HG02623 (cell line): Measurements from ENCODE around the gene UCKL1.

Experiments used
- ATAC-seq: cut with Tn5 transposase; IDR thresholded peaks from one replicate; pipeline ENCODE4 v1.9.1; 2021; ENCODE audit warnings: moderate library complexity; ENCODE audit not compliant: unreplicated experiment

The UCKL1 gene

DNA sequence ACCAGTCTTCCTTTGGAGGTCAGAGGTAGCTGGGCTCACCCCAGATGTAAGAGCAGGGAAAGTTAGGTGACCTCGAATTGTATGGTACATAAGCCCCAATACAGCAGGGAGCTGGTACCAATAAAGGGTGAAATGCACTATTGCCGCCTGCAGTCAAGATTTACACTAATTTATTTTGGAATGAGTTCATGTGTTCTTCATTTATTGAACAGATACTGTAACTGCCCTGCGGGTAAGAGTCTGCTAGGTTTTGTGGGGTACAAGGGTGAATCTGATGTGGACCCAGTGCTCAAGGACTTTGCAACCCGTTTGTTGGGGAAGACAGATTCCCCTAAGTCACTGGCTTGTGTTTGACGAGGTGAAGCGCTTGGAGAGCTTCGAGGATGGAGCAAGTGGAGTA is 63.8 kb downstream of the UCKL1 start:
- ATAC-seq: no peak

DNA sequence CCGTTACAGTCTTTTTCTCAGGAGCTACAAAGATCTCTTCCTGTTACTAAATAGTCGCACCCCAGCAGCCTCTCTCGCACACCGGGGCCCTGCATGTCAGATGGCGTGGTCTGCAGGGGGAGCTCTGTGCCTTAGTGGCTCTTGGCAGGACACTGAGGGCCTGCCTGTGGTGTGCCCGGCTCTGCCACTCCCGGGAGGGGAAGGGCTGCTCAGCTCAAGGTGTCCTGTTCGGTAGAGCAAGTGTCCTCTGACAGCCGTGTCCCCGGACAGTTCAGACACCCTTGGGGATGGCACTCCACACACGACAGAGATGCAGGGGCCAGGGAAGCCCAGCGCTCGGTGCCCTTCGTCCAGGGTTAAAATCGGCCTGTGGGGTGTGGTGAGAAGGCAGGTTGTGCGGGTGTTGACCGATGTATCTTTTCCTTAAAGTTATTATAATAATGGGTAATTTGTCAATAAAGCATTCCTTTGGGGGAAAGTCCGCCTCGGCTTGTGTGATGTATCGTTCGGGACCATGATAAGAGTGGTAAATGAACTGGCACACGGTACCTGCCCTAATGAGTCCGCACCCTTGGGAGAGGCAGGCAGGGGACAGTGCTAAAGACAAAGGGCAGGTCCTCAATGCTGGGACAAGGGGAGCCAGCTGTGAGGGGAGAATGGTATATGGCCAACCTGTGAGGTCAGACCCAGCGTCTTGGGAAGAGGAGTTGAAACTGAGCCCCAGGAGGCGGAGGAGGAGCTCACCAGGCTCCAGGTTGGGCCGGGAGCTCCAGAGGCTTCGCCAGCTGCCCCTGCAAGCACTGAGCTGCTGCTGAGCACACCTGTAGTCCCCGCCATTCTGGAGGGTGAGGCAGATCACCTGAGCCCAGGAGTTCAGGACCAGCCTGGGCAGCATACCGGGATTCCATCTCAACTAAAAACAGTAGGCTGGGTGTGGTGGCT is 64.9 kb downstream of the UCKL1 start:
- ATAC-seq: no peak

DNA sequence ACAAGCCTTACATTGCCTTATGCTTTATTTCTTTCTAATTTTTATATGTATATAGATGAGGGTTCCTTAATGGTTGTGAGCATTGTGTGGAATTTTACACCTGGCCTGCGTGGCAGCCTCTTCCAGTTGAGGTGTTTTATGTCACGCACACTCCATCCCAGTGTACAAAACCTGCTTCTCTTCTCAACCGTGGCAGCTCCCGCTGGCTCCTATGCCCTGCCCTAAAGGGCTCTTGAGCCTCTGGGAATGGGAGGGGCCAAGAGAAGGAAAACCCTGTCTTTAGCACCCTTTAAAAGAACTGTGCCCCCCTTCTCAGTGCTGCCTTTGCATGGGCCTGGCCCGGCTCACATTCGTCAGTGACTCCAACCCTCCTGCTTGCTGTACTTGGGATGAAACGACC is 65.6 kb downstream of the UCKL1 start:
- ATAC-seq: no peak

DNA sequence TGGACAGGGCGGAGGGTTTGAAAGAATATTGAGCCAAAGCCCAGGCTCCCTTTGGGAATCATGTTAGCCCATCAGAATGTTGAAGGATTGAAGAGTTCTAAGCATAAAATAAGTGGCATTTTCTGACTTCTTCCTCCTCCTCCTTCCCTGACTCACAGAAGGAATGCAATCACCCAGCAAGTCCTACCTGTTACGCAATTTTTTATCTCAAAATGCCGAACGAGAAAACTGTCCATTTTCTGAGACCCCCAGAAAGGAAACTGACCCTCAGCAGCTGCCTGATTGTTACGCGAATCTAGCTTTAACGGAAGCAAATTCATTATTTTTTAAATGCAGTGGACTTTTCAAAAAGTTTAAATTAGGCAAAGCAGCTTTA is 66.0 kb downstream of the UCKL1 start:
- ATAC-seq: no peak
